ENCODE data around the gene ARHGEF5.
"Not testable (repeated sequence)": the region's sequence is repeated elsewhere in the genome, so short reads cannot be mapped to it uniquely, and the experiment has no call there.

Gene ARHGEF5

GRCh38 chr7:144384071-144384470 is 28.9 kb downstream of the ARHGEF5 start:
- no peak for DNase-seq (ENCODE audit: low spot score)

GRCh38 chr7:144384555-144385245 is 29.5 kb downstream of the ARHGEF5 start:
- peak; percentile 15 for DNase-seq (ENCODE audit: low spot score)

GRCh38 chr7:144386741-144387140 is 31.5 kb downstream of the ARHGEF5 start:
- DNase-seq (ENCODE audit: low spot score): no peak

- DNase-seq (ENCODE audit: low spot score): no peak
Observed at GRCh38 chr7:144388950-144389349, 33.7 kb downstream of the ARHGEF5 start.

- DNase-seq (ENCODE audit: low spot score): no peak
Observed at GRCh38 chr7:144390481-144390880, 35.3 kb downstream of the ARHGEF5 start.

- no peak for DNase-seq (ENCODE audit: low spot score)
Observed at GRCh38 chr7:144391014-144391413, 35.8 kb downstream of the ARHGEF5 start.

- no peak for DNase-seq (ENCODE audit: low spot score)
Observed at GRCh38 chr7:144391823-144392255, 36.6 kb downstream of the ARHGEF5 start.

- DNase-seq (ENCODE audit: low spot score): no peak
Observed at GRCh38 chr7:144397086-144397485, 41.9 kb downstream of the ARHGEF5 start.

GRCh38 chr7:144398291-144398690 is 43.1 kb downstream of the ARHGEF5 start:
- DNase-seq (ENCODE audit: low spot score): no peak

- DNase-seq (ENCODE audit: low spot score): no peak
Observed at GRCh38 chr7:144398911-144399310, 43.7 kb downstream of the ARHGEF5 start.

- DNase-seq (ENCODE audit: low spot score): no peak
Observed at GRCh38 chr7:144399946-144400345, 44.7 kb downstream of the ARHGEF5 start.

- DNase-seq (ENCODE audit: low spot score): no peak
Observed at GRCh38 chr7:144401490-144401889, 46.3 kb downstream of the ARHGEF5 start.

GRCh38 chr7:144403102-144403501 is 47.9 kb downstream of the ARHGEF5 start:
- no peak for DNase-seq (ENCODE audit: low spot score)

- DNase-seq (ENCODE audit: low spot score): no peak
Observed at GRCh38 chr7:144403649-144404061, 48.5 kb downstream of the ARHGEF5 start, which contains the start of gene NOBOX. Gene NOBOX, minus strand, starts transcription at chr7:144403693.

GRCh38 chr7:144404946-144405345 is 49.7 kb downstream of the ARHGEF5 start:
- no peak for DNase-seq (ENCODE audit: low spot score)

GRCh38 chr7:144407266-144407931 is 52.2 kb downstream of the ARHGEF5 start:
- DNase-seq (ENCODE audit: low spot score): no peak

GRCh38 chr7:144408121-144408520 is 52.9 kb downstream of the ARHGEF5 start:
- DNase-seq (ENCODE audit: low spot score): no peak

- DNase-seq (ENCODE audit: low spot score): no peak
Observed at GRCh38 chr7:144410441-144410840, 55.2 kb downstream of the ARHGEF5 start.

GRCh38 chr7:144414815-144415214 is 59.6 kb downstream of the ARHGEF5 start:
- no peak for DNase-seq (ENCODE audit: low spot score)

GRCh38 chr7:144415858-144416257 is 60.7 kb downstream of the ARHGEF5 start:
- no peak for DNase-seq (ENCODE audit: low spot score)

GRCh38 chr7:144416341-144416740 is 61.1 kb downstream of the ARHGEF5 start:
- no peak for DNase-seq (ENCODE audit: low spot score)

GRCh38 chr7:144418931-144419330 is 63.7 kb downstream of the ARHGEF5 start:
- DNase-seq (ENCODE audit: low spot score): not testable (repeated sequence)

GRCh38 chr7:144427539-144427938 is 72.3 kb downstream of the ARHGEF5 start:
- DNase-seq (ENCODE audit: low spot score): not testable (repeated sequence)

GRCh38 chr7:144428431-144428830 is 73.2 kb downstream of the ARHGEF5 start:
- no peak for DNase-seq (ENCODE audit: low spot score)
